ENCODE results near the gene PIEZO2.
"Not testable (repeated sequence)": the region's sequence is repeated elsewhere in the genome, so short reads cannot be mapped to it uniquely, and the experiment has no call there.

PIEZO2 gene

DNA sequence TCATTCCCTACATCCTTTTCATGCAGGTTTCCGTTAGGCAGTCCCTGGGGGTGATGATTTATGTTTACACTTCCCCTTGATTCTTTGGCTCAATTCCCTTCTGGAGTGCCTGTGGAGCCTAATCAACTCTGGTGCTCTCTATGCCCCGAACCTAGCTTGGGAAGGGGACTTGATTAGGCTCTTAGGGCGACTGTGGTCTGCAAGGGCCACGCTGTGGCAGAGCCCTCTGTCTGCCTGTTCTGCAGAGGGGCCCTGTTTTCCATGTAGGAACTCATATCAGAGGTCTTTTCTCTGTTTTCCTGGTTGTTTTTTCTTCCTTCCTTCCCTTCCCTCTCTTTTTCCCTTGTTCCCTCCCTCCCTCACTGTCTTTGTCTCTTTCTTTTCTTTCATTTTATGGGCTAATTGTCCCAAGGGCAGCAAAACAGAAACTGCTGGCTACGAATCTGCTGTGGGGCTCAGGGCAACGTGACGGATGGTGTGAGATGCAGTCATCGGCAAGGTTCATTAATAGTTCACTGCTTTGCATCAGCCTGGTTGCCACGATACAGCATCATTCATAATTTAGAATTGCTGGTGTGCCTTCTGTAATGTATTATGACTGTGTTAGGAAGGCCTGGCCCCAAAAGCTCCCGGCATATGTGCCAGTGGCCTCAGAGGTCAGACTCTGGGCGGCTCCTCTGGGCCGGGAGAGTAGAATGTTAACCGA, 489.0 kb downstream of the PIEZO2 start:
- Histone ChIP-seq H3K4me3 (replicated peaks; ENCODE audit: insufficient read depth, low read length) (no peak overlapping the region), H3K27me3 (ENCODE audit: insufficient read depth, poor library complexity, severe bottlenecking) (peaks cover 2% of the 10 kb centered on the region), H3K27ac (replicated peaks) (no peak overlapping the region)
- DNase-seq (ENCODE audit: low read depth in 1 of 2, low spot score in 1 of 2): no peak
- TF ChIP-seq GABPA (IDR thresholded peaks at IDR 0.05; ENCODE audit: low read depth): no peak
- TF ChIP-seq POLR2AphosphoS5 (IDR thresholded peaks at IDR 0.05; ENCODE audit: low read depth): no peak
- TF ChIP-seq, protein P1, sequence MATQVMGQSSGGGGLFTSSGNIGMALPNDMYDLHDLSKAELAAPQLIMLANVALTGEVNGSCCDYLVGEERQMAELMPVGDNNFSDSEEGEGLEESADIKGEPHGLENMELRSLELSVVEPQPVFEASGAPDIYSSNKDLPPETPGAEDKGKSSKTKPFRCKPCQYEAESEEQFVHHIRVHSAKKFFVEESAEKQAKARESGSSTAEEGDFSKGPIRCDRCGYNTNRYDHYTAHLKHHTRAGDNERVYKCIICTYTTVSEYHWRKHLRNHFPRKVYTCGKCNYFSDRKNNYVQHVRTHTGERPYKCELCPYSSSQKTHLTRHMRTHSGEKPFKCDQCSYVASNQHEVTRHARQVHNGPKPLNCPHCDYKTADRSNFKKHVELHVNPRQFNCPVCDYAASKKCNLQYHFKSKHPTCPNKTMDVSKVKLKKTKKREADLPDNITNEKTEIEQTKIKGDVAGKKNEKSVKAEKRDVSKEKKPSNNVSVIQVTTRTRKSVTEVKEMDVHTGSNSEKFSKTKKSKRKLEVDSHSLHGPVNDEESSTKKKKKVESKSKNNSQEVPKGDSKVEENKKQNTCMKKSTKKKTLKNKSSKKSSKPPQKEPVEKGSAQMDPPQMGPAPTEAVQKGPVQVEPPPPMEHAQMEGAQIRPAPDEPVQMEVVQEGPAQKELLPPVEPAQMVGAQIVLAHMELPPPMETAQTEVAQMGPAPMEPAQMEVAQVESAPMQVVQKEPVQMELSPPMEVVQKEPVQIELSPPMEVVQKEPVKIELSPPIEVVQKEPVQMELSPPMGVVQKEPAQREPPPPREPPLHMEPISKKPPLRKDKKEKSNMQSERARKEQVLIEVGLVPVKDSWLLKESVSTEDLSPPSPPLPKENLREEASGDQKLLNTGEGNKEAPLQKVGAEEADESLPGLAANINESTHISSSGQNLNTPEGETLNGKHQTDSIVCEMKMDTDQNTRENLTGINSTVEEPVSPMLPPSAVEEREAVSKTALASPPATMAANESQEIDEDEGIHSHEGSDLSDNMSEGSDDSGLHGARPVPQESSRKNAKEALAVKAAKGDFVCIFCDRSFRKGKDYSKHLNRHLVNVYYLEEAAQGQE (IDR thresholded peaks at IDR 0.05; ENCODE audit: insufficient replicate concordance, low read depth): no peak
- no peak for TF ChIP-seq SPI1 (IDR thresholded peaks at IDR 0.05; ENCODE audit: borderline replicate concordance, low read depth)
- TF ChIP-seq, protein P2, sequence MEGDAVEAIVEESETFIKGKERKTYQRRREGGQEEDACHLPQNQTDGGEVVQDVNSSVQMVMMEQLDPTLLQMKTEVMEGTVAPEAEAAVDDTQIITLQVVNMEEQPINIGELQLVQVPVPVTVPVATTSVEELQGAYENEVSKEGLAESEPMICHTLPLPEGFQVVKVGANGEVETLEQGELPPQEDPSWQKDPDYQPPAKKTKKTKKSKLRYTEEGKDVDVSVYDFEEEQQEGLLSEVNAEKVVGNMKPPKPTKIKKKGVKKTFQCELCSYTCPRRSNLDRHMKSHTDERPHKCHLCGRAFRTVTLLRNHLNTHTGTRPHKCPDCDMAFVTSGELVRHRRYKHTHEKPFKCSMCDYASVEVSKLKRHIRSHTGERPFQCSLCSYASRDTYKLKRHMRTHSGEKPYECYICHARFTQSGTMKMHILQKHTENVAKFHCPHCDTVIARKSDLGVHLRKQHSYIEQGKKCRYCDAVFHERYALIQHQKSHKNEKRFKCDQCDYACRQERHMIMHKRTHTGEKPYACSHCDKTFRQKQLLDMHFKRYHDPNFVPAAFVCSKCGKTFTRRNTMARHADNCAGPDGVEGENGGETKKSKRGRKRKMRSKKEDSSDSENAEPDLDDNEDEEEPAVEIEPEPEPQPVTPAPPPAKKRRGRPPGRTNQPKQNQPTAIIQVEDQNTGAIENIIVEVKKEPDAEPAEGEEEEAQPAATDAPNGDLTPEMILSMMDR (IDR thresholded peaks at IDR 0.05; ENCODE audit: insufficient read depth, low read length): no peak

DNA sequence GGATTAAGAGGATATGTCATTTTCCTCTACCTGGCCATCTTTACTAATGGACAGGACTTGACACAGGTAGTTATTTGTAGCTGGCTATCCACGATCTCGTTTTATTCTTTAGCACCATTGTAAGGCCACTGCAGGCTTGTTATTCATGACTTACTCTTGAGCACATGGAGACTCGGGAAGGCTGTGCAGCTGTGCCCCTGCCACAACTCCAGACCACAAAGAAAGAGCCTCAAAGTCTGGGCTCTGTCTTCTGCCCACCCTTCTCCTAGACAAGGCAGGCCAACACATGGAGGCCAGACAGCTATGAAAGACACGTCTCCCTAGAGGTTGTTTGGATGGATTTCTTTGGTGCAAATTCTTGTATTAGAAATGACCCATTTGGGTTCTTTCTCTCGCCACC, 489.8 kb downstream of the PIEZO2 start:
- no peak for DNase-seq (ENCODE audit: low read depth in 1 of 2, low spot score in 1 of 2)
- no peak overlapping the region for H3K27ac ChIP-seq (replicated peaks)
- no peak for TF ChIP-seq GABPA (IDR thresholded peaks at IDR 0.05; ENCODE audit: low read depth)
- TF ChIP-seq POLR2AphosphoS5 (IDR thresholded peaks at IDR 0.05; ENCODE audit: low read depth): no peak
- TF ChIP-seq, protein P1 (IDR thresholded peaks at IDR 0.05; ENCODE audit: insufficient replicate concordance, low read depth): no peak
- TF ChIP-seq, protein P2 (IDR thresholded peaks at IDR 0.05; ENCODE audit: insufficient read depth, low read length): no peak
- no peak for TF ChIP-seq SPI1 (IDR thresholded peaks at IDR 0.05; ENCODE audit: borderline replicate concordance, low read depth)
- peaks cover 2% of the 10 kb centered on the region for H3K27me3 ChIP-seq (ENCODE audit: insufficient read depth, poor library complexity, severe bottlenecking)
- H3K4me3 ChIP-seq (replicated peaks; ENCODE audit: insufficient read depth, low read length): no peak overlapping the region

DNA sequence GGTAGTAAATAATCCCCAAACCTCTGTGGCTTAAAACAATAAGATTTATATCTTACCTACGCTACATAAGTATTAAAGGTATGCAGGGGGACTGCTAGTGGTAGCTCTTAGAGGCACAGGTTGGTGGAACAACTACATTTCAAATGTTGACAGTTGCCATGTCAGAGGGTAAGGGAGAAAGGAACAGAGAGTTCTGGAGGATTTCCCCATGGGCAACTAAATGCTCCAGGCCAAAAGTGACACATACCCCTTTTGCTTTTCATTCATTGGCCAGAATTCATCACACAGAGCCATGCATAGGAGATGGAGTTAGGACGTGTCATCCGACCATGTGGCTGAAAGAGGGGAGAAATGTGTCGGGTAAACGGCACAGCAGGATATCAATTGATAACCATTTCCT, 490.4 kb downstream of the PIEZO2 start:
- TF ChIP-seq GABPA (IDR thresholded peaks at IDR 0.05; ENCODE audit: low read depth): no peak
- TF ChIP-seq, protein P1 (IDR thresholded peaks at IDR 0.05; ENCODE audit: insufficient replicate concordance, low read depth): no peak
- no peak for TF ChIP-seq SPI1 (IDR thresholded peaks at IDR 0.05; ENCODE audit: borderline replicate concordance, low read depth)
- no peak for TF ChIP-seq POLR2AphosphoS5 (IDR thresholded peaks at IDR 0.05; ENCODE audit: low read depth)
- TF ChIP-seq, protein P2 (IDR thresholded peaks at IDR 0.05; ENCODE audit: insufficient read depth, low read length): no peak
- DNase-seq (ENCODE audit: low read depth in 1 of 2, low spot score in 1 of 2): no peak
- H3K4me3 ChIP-seq (replicated peaks; ENCODE audit: insufficient read depth, low read length): no peak overlapping the region
- no peak overlapping the region for H3K27ac ChIP-seq (replicated peaks)
- H3K27me3 ChIP-seq (ENCODE audit: insufficient read depth, poor library complexity, severe bottlenecking): peaks cover 2% of the 10 kb centered on the region

DNA sequence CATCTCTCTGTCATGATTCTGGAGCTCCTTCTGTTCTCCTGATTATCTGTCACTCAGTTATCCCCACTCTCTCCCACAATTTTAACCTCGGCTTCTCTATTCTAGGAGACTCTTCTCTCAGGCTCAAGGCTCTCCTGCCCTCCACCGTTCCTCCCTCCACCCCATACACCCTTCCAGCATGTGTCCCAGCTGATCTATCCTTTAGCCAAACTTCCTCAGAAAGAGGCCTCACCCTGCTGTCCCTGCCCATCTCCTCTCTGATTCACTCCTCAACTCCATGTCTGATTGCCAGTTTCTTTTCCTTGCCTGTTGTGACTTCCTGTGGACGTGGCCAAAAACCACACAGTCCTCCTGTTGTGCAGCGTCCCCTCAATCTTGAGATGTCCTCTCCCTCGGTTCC, 505.4 kb downstream of the PIEZO2 start:
- H3K4me3 ChIP-seq (replicated peaks; ENCODE audit: insufficient read depth, low read length); H3K27ac ChIP-seq (replicated peaks); DNase-seq (ENCODE audit: low read depth in 1 of 2, low spot score in 1 of 2); H3K27me3 ChIP-seq (ENCODE audit: insufficient read depth, poor library complexity, severe bottlenecking): not testable (repeated sequence)

DNA sequence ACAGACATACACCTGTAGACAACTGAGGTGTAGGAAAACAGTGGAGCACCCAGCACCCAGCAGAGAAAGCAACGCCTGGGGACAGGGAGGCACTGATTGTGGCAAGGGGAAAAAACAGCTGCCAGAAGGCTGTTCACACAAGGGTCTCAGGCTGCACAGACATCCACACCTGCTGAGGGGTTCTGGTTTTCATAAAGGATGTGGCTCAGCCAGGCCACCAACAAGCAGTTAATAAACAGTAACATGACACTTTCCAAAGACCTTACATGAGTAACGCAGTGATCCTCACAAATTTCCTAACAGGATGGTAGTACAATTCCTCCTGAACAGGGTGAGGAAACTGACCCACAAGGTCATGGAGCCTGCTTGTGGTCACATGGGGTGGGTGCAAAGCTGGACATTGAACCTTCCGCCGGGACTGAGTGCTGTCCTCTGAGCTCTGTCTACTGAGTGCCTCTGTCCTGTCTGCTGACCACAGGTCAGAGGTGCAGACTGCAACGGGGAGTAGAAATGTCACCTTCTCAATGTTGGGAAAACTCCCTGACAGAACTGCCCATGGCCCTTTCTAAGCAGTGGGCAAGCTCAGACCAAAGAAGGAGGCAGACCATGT, 506.3 kb downstream of the PIEZO2 start:
- H3K27me3 ChIP-seq (ENCODE audit: insufficient read depth, poor library complexity, severe bottlenecking); DNase-seq (ENCODE audit: low read depth in 1 of 2, low spot score in 1 of 2); H3K27ac ChIP-seq (replicated peaks); H3K4me3 ChIP-seq (replicated peaks; ENCODE audit: insufficient read depth, low read length): not testable (repeated sequence)
